Uterus (tissue), 2 donors: ENCODE results near the gene HBP1.

ENCODE experiments used
- CTCF ChIP-seq, 4 experiments: fragments of 200-600 bp in 2 of 4; fragments of 450-650 bp in 2 of 4; sonication (generic) in 2 of 4; IDR thresholded peaks; one replicate each; pipeline ENCODE4 v1.5.1; 2016 to 2019; ENCODE audit warnings: antibody characterized with exemption in 4 of 4, mild to moderate bottlenecking in 2 of 4, moderate library complexity in 1 of 4
- POLR2A ChIP-seq, 2 donors: fragments of 450-650 bp; IDR thresholded peaks; one replicate each; pipeline ENCODE4 v1.6.1; 2016; ENCODE audit warnings: antibody characterized with exemption in 2 of 2, mild to moderate bottlenecking in 1 of 2, moderate library complexity in 1 of 2

GRCh38 chr7:107242267-107242666 lies 73.5 kb downstream of the HBP1 start:
- TF ChIP-seq CTCF (IDR thresholded peaks at IDR 0.05) (no peak), POLR2A (IDR thresholded peaks at IDR 0.05) (no peak)
